HL-60 (cell line): ENCODE measurements around the gene SKI.

Source experiments
- POLR2AphosphoS5 ChIP-seq: IDR thresholded peaks from 2 replicates; pipeline ENCODE4 v1.6.1; 2012; ENCODE audit warnings: low read depth
- SPI1 ChIP-seq: IDR thresholded peaks from 2 replicates; pipeline ENCODE4 v1.6.1; 2012; ENCODE audit warnings: low read depth, mild to moderate bottlenecking, borderline replicate concordance
- TF ChIP-seq, protein P1 (sequence below): IDR thresholded peaks from one replicate; pipeline ENCODE4 v1.5.1; 2011; ENCODE audit warnings: low read length, control low read depth, inconsistent platforms; ENCODE audit not compliant: insufficient read depth
- TF ChIP-seq, protein P2 (sequence below): IDR thresholded peaks from 2 replicates; pipeline ENCODE4 v1.6.1; 2012; ENCODE audit warnings: low read depth; ENCODE audit not compliant: insufficient replicate concordance

DNA sequence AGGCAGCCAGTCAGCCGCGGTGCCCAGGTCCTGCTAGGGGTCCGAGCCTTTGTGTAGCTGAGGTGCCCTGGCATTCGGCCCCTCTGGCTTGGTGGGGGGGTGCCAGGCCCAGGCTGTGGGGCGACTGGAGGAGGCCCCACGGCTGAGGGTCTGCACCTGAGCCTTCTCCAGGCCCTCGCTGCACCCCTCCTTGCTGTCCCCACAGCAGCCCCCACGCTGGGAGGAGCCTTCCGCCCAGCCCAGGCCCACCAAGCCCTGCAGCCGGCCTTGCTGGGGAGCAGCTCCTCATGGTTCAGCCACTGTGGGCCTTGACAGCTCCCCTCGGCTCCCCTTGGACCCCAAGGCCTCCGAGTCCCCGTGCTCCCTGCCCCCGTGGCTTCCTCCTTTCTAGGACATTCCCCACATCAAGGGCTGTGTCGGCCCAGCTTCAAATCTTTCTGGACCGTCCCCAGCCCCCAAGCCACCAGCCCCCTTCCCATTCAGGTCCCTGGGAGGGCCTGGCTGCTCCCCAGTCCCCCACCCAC lies 95.4 kb downstream of the SKI start:
- TF ChIP-seq, protein P1, sequence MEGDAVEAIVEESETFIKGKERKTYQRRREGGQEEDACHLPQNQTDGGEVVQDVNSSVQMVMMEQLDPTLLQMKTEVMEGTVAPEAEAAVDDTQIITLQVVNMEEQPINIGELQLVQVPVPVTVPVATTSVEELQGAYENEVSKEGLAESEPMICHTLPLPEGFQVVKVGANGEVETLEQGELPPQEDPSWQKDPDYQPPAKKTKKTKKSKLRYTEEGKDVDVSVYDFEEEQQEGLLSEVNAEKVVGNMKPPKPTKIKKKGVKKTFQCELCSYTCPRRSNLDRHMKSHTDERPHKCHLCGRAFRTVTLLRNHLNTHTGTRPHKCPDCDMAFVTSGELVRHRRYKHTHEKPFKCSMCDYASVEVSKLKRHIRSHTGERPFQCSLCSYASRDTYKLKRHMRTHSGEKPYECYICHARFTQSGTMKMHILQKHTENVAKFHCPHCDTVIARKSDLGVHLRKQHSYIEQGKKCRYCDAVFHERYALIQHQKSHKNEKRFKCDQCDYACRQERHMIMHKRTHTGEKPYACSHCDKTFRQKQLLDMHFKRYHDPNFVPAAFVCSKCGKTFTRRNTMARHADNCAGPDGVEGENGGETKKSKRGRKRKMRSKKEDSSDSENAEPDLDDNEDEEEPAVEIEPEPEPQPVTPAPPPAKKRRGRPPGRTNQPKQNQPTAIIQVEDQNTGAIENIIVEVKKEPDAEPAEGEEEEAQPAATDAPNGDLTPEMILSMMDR: no peak
- TF ChIP-seq POLR2AphosphoS5 (no peak), SPI1 (no peak)
- TF ChIP-seq, protein P2, sequence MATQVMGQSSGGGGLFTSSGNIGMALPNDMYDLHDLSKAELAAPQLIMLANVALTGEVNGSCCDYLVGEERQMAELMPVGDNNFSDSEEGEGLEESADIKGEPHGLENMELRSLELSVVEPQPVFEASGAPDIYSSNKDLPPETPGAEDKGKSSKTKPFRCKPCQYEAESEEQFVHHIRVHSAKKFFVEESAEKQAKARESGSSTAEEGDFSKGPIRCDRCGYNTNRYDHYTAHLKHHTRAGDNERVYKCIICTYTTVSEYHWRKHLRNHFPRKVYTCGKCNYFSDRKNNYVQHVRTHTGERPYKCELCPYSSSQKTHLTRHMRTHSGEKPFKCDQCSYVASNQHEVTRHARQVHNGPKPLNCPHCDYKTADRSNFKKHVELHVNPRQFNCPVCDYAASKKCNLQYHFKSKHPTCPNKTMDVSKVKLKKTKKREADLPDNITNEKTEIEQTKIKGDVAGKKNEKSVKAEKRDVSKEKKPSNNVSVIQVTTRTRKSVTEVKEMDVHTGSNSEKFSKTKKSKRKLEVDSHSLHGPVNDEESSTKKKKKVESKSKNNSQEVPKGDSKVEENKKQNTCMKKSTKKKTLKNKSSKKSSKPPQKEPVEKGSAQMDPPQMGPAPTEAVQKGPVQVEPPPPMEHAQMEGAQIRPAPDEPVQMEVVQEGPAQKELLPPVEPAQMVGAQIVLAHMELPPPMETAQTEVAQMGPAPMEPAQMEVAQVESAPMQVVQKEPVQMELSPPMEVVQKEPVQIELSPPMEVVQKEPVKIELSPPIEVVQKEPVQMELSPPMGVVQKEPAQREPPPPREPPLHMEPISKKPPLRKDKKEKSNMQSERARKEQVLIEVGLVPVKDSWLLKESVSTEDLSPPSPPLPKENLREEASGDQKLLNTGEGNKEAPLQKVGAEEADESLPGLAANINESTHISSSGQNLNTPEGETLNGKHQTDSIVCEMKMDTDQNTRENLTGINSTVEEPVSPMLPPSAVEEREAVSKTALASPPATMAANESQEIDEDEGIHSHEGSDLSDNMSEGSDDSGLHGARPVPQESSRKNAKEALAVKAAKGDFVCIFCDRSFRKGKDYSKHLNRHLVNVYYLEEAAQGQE: no peak
